ENCODE data around the gene ANO4. TPM values are rescaled to one million over a fixed set of nuclear protein-coding genes. Genes with fewer than 3 reads are reported as not detected.
A peak's percentile ranks its signal among the peaks of the same experiment; 100 is the strongest.

ANO4 gene
- total RNA-seq, 2 donors from 2014 or later, result 3.4 to 4.0 TPM

GRCh38 chr12:100793182-100793581 is 1.4 kb upstream of the ANO4 start:
- Mint-ChIP-seq H3K27ac (no peak overlapping the region), H3K27me3 (ENCODE audit: insufficient read depth) (peaks cover 3% of the 10 kb centered on the region), H3K9me3 (no peaks in the 10 kb centered on the region), H3K4me1 (peaks cover 30% of the 10 kb centered on the region), H3K36me3 (ENCODE audit: low read depth) (no peaks in the 10 kb centered on the region), H3K4me3 (no peak overlapping the region)
- H3K27ac ChIP-seq (ENCODE audit: low read depth, low read length), result no peak overlapping the region
- H3K9me3 ChIP-seq (ENCODE audit: control insufficient read depth, low read length), result no peaks in the 10 kb centered on the region
- no peak overlapping the region for H3K4me3 ChIP-seq (ENCODE audit: low read length)
- 71 to 73% methylated on average over 1 to 2 of the region's 2 CpGs for WGBS, 2 experiments (ENCODE audit: insufficient coverage in 1 of 2, insufficient read length in 1 of 2)
- peaks cover 6% of the 10 kb centered on the region for H3K4me1 ChIP-seq (ENCODE audit: control insufficient read depth, insufficient read depth, low read length)
- H3K9ac ChIP-seq (ENCODE audit: extremely low read depth, low read length, poor library complexity, severe bottlenecking), result no peak overlapping the region
- TF ChIP-seq CTCF (conservative IDR thresholded peaks at IDR 0.05), result no peak
- DNase-seq, result no peak
- H3K36me3 ChIP-seq (ENCODE audit: control insufficient read depth, insufficient read depth, low read length), result no peaks in the 10 kb centered on the region
- peaks cover 10% of the 10 kb centered on the region for H3K27me3 ChIP-seq (ENCODE audit: control insufficient read depth, insufficient read depth, low read length, poor library complexity, severe bottlenecking)

GRCh38 chr12:100795174-100795799 is 711 bp downstream of the ANO4 start:
- WGBS, 2 experiments (ENCODE audit: insufficient coverage in 1 of 2, insufficient read length in 1 of 2), result 53% methylated on average over 7 to 9 of the region's 9 CpGs
- Histone ChIP-seq H3K27me3 (ENCODE audit: control insufficient read depth, insufficient read depth, low read length, poor library complexity, severe bottlenecking) (peaks cover 10% of the 10 kb centered on the region), H3K4me1 (ENCODE audit: control insufficient read depth, insufficient read depth, low read length) (peaks cover 6% of the 10 kb centered on the region), H3K9me3 (ENCODE audit: control insufficient read depth, low read length) (no peaks in the 10 kb centered on the region), H3K9ac (ENCODE audit: extremely low read depth, low read length, poor library complexity, severe bottlenecking) (no peak overlapping the region), H3K4me3 (ENCODE audit: low read length) (no peak overlapping the region), H3K27ac (ENCODE audit: low read depth, low read length) (peak overlapping the region; percentile 19), H3K36me3 (ENCODE audit: control insufficient read depth, insufficient read depth, low read length) (no peaks in the 10 kb centered on the region)
- Mint-ChIP-seq H3K27me3 (ENCODE audit: insufficient read depth) (peaks cover 3% of the 10 kb centered on the region), H3K9me3 (no peaks in the 10 kb centered on the region), H3K27ac (no peak overlapping the region), H3K36me3 (ENCODE audit: low read depth) (no peaks in the 10 kb centered on the region), H3K4me3 (no peak overlapping the region), H3K4me1 (peaks cover 19% of the 10 kb centered on the region)
- no peak for TF ChIP-seq CTCF (conservative IDR thresholded peaks at IDR 0.05)
- peak; percentile 57 for DNase-seq

GRCh38 chr12:100795800-100796179 is 1.2 kb downstream of the ANO4 start:
- TF ChIP-seq CTCF (conservative IDR thresholded peaks at IDR 0.05), result no peak
- Histone ChIP-seq H3K27ac (ENCODE audit: low read depth, low read length) (no peak overlapping the region), H3K4me1 (ENCODE audit: control insufficient read depth, insufficient read depth, low read length) (peaks cover 6% of the 10 kb centered on the region), H3K9ac (ENCODE audit: extremely low read depth, low read length, poor library complexity, severe bottlenecking) (no peak overlapping the region), H3K36me3 (ENCODE audit: control insufficient read depth, insufficient read depth, low read length) (no peaks in the 10 kb centered on the region), H3K4me3 (ENCODE audit: low read length) (no peak overlapping the region), H3K27me3 (ENCODE audit: control insufficient read depth, insufficient read depth, low read length, poor library complexity, severe bottlenecking) (peaks cover 10% of the 10 kb centered on the region), H3K9me3 (ENCODE audit: control insufficient read depth, low read length) (no peaks in the 10 kb centered on the region)
- peaks cover 3% of the 10 kb centered on the region for H3K27me3 Mint-ChIP-seq (ENCODE audit: insufficient read depth)
- peaks cover 19% of the 10 kb centered on the region for H3K4me1 Mint-ChIP-seq
- no peak overlapping the region for H3K27ac Mint-ChIP-seq
- no peak overlapping the region for H3K4me3 Mint-ChIP-seq
- WGBS, 2 experiments (ENCODE audit: insufficient coverage in 1 of 2, insufficient read length in 1 of 2), result 77 to 81% methylated on average over 2 to 6 of the region's 6 CpGs
- no peaks in the 10 kb centered on the region for H3K9me3 Mint-ChIP-seq
- DNase-seq, result no peak
- no peaks in the 10 kb centered on the region for H3K36me3 Mint-ChIP-seq (ENCODE audit: low read depth)

Measured in endodermal cell (in vitro differentiated cells).